Midbrain (tissue), 1 donor: ENCODE data around the gene IQSEC1.

Source experiments
- DNase-seq: peaks from one replicate; lab custom pipeline; 2025; lab: John Stamatoyannopoulos, UW

IQSEC1 gene

GRCh38 chr3:13085846-13086179 lies 12.6 kb upstream of the IQSEC1 start:
- no peak for DNase-seq

- DNase-seq, result no peak
Measured at GRCh38 chr3:13085081-13085845, 12.0 kb upstream of the IQSEC1 start.

- no peak for DNase-seq
Measured at GRCh38 chr3:13083898-13084297, 10.7 kb upstream of the IQSEC1 start.

DNA sequence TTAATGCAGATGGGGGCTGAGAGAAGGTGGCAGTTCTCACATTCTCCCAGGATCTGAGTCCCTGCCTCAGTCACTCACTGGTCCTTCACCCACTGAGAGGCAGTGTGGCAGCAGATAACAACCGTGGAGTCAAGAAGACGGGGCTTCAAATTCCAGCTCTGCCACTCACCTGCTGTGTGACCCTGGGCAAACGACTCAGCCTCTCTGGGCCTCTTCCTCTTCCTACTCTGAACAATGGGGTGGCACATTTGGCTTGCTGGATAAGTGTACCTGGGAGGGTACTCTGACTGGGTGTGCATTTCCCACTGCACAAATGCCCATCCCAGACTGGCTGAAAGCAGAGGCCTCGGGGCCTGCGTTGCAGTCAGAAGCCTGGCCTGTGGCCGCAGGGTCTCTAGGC lies 10.0 kb upstream of the IQSEC1 start:
- DNase-seq, result no peak

- DNase-seq, result no peak
Measured at GRCh38 chr3:13082677-13083076, 9.4 kb upstream of the IQSEC1 start.

- no peak for DNase-seq
Measured at GRCh38 chr3:13081603-13082360, 8.6 kb upstream of the IQSEC1 start.

DNA sequence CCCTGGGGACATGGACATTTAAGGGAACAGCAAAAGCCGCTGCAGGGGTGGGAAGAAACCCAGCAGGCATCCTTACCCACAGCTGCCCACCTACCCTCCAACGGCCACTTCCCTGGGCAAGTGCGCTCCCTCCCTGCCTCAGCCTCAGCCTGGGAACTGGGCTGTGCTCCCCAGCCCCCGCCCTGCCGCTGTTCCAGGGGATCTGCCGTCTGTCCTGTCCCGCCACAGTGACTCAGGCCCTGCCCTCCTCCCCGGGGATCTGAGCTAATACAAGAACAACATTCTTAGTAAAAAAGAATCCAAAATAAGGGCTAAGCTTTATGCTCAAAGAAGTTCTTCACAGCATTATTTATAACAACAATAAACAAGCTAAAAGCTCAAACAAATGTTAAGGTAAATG lies 7.4 kb upstream of the IQSEC1 start:
- no peak for DNase-seq

- DNase-seq, result no peak
Measured at GRCh38 chr3:13080026-13080425, 6.8 kb upstream of the IQSEC1 start.

GRCh38 chr3:13079510-13079909 lies 6.3 kb upstream of the IQSEC1 start:
- DNase-seq, result no peak

- no peak for DNase-seq
Measured at GRCh38 chr3:13079051-13079450, 5.8 kb upstream of the IQSEC1 start.

GRCh38 chr3:13078163-13078905 lies 5.1 kb upstream of the IQSEC1 start:
- peak; percentile 61 for DNase-seq

DNA sequence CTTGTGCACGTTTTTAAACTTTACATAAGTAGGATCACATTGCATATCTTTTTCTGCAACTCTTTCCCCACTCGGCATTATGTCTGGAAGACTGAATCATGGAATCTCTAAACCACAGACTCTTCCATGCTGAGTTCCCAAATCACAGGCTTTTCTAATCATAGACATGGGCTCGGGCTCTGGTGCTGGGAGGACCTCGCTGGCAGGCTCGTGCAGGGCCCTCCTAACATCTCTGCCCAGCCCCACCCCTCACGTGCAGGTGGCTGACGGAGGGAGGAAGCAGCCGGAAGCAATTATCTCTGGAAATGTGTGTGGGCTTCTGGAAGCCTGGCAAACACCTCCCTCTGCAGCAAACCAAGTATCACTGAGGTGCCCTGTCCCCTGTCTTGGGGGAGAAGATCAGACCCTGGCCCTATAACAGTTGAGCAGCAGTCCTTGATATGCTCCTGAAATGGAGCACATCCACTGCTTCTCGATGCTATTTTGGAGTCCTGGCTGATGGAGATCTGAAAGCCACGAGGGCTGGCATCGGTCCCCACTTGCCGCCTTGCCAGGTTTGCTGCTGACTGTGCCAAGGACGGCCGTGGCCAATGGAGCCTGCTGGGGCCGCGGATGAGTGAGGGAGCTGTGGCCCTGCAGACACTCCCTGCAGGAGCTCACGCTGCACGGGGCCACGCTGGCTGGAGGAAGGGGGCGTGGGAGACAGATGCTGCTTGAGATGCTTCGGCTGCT lies 4.4 kb upstream of the IQSEC1 start:
- DNase-seq, result peak; percentile 61

DNA sequence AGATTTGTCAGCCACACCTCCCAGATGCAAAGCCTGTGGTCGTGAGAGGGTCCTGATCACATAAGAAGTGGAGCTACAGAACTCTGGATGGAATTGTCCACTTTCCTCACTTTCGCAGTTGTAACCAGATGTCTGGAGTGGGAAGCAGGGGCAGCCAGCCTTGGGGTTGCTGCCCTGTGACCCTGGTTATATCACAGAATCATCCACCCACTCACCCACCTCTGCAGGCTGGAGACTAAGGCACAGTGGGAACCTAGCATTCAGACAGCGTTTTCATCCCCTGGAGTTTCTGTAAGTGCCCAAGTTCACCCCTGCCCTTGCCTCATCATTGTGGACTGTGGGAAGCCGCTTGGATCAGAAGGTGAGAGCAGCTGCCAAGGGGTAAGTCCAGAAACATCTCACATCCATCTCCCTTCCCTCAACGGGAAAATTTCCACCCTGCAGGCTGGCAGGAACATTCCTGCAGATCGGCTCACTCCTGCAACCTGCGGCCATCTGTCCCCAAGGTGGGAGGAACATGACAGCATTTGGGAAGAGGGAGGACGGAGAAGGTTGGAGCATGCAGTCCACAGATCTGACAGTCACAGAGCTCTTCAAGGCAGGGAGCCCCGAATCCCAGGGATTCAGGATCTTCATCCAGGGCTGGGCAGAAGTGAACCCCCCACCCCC lies 2.9 kb upstream of the IQSEC1 start:
- no peak for DNase-seq

DNA sequence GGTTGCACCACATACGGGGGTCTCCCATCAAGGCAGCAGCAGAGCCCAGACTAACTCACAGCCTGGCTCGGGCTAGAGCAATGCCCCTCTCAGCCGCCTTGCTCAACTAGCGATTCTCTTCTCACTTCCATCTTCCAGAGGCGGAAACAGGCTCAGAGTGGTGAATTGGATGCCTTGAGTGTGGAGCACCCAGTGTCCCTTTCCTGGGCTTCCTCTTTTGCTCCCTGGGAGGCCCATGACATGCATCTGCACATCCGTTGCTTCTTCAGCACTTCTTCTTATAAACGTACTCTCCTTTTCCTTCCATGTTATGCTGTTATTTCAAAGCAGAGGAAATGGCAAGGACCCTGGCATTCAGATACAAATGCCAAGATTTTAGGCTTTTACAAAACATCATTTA lies 2.1 kb upstream of the IQSEC1 start:
- no peak for DNase-seq

DNA sequence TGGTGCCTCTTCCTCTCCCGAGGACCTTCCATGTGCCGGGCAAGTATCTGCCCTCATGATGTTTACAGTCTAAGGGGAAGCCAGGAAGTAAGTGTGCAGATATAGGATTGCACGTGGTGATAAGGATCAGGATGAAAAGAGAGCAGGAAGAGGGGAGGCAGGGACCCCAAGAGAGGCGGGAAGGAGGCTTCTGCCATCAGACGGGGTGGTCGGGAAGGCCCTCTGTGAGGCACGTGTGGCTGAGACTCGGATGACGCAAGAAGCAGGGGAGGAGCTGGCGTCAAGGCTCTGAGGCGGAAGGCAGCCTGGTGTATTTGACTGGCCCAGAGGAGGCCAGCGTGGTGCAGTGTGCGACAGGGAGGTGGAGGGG lies 762 bp upstream of the IQSEC1 start:
- DNase-seq, result no peak

- DNase-seq, result peak; percentile 34
Measured at GRCh38 chr3:13072600-13073325, 466 bp downstream of the IQSEC1 start.

- peak; percentile 47 for DNase-seq
Measured at GRCh38 chr3:13072239-13072599, 1.0 kb downstream of the IQSEC1 start.

- DNase-seq, result no peak
Measured at GRCh38 chr3:13071695-13072094, 1.5 kb downstream of the IQSEC1 start.

GRCh38 chr3:13070391-13071070 lies 2.7 kb downstream of the IQSEC1 start:
- no peak for DNase-seq

DNA sequence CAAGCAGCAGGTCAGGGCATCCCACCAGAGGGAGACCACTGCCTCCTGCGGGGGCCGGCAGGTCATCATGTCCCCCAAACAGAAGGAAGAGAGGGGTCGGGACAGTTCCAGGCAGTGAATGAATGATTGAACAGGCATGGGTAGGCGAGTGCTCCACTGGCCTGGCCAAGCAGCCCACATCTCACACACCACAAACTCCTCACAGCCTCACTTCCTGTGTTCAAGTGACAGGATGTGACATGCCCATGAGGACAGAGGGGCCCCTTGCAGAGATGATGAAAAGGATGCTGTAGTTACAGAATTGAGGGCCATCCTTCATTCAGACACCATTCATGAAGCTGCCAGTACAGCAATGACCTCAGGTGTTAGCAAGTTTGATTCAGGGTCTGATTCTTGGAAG lies 3.7 kb downstream of the IQSEC1 start:
- no peak for DNase-seq
